ENCODE data around the gene IL12RB2. TPM values are rescaled to one million over a fixed set of nuclear protein-coding genes. Genes with fewer than 3 reads are reported as not detected.

Gene IL12RB2
- 1.3 TPM for total RNA-seq
- long read RNA-seq, partial matches to known transcripts, result 0 of 2 reads
- long read RNA-seq, other reads (novel, unspliced or antisense), result 2 of 2 reads

- intact Hi-C loops (cut with DNase I), result no loop called here
- no peak for TF ChIP-seq CTCF (IDR thresholded peaks at IDR 0.05)
Measured at GRCh38 chr1:67307251-67308060, at the start of gene IL12RB2. Gene IL12RB2 (plus strand): TSS chr1:67307873. CDS start chr1:67320369, 12,496 bp downstream.

GRCh38 chr1:67261680-67262079, 46.0 kb upstream of the IL12RB2 start:
- intact Hi-C loops (cut with DNase I), result no loop called here
- no peaks in the 10 kb centered on the region for H3K4me1 ChIP-seq
- no peak overlapping the region for H3K27ac ChIP-seq
- no peaks in the 10 kb centered on the region for H3K36me3 ChIP-seq
- peak; percentile 8 for TF ChIP-seq CTCF (IDR thresholded peaks at IDR 0.05)
- no peaks in the 10 kb centered on the region for H3K9me3 ChIP-seq
- ATAC-seq (no peak), DNase-seq (no peak)
- no peak overlapping the region for H3K4me3 ChIP-seq
- no peaks in the 10 kb centered on the region for H3K27me3 ChIP-seq (ENCODE audit: low read depth)

More at GRCh38 chr1:67307251-67308060, at the start of gene IL12RB2:
- H3K36me3 ChIP-seq, result no peaks in the 10 kb centered on the region
- no peaks in the 10 kb centered on the region for H3K9me3 ChIP-seq
- ATAC-seq, result peak; percentile 70 to 78
- peaks cover 23% of the 10 kb centered on the region for H3K27me3 ChIP-seq (ENCODE audit: low read depth)
- H3K4me3 ChIP-seq, result peak within 1 kb of the TSS; percentile 53
- no peak for DNase-seq
- peaks cover 14% of the 10 kb centered on the region for H3K4me1 ChIP-seq
- no peak within 1 kb of the TSS for H3K27ac ChIP-seq

- Histone ChIP-seq H3K4me3 (no peak overlapping the region), H3K27ac (no peak overlapping the region), H3K36me3 (no peaks in the 10 kb centered on the region), H3K27me3 (ENCODE audit: low read depth) (no peaks in the 10 kb centered on the region), H3K9me3 (no peaks in the 10 kb centered on the region), H3K4me1 (no peaks in the 10 kb centered on the region)
- no peak for TF ChIP-seq CTCF (IDR thresholded peaks at IDR 0.05)
- no peak for ATAC-seq
- intact Hi-C loops (cut with DNase I), result no loop called here
- no peak for DNase-seq
Measured at GRCh38 chr1:67262735-67263134, 44.9 kb upstream of the IL12RB2 start.

GRCh38 chr1:67264152-67264551, 43.5 kb upstream of the IL12RB2 start:
- Histone ChIP-seq H3K27ac (no peak overlapping the region), H3K9me3 (no peaks in the 10 kb centered on the region), H3K4me1 (no peaks in the 10 kb centered on the region), H3K27me3 (ENCODE audit: low read depth) (no peaks in the 10 kb centered on the region), H3K4me3 (no peak overlapping the region), H3K36me3 (no peaks in the 10 kb centered on the region)
- no peak for DNase-seq
- TF ChIP-seq CTCF (IDR thresholded peaks at IDR 0.05), result no peak
- no peak for ATAC-seq
- intact Hi-C loops (cut with DNase I), result no loop called here

- Histone ChIP-seq H3K4me1 (no peaks in the 10 kb centered on the region), H3K27ac (no peak overlapping the region), H3K9me3 (no peaks in the 10 kb centered on the region), H3K27me3 (ENCODE audit: low read depth) (no peaks in the 10 kb centered on the region), H3K36me3 (no peaks in the 10 kb centered on the region), H3K4me3 (no peak overlapping the region)
- no peak for TF ChIP-seq CTCF (IDR thresholded peaks at IDR 0.05)
- intact Hi-C loops (cut with DNase I), result no loop called here
- no peak for ATAC-seq
- DNase-seq, result no peak
Measured at GRCh38 chr1:67264899-67265298, 42.8 kb upstream of the IL12RB2 start.
